Mesenteric fat pad (tissue), 1 donor: ENCODE measurements around the gene THBD. TPM values are rescaled to one million over a fixed set of nuclear protein-coding genes. Genes with fewer than 3 reads are reported as not detected.
"Not testable (repeated sequence)": the region's sequence is repeated elsewhere in the genome, so short reads cannot be mapped to it uniquely, and the experiment has no call there.

Experiments used
- DNase-seq: peaks from one replicate; pipeline ENCODE4 v3.0.0-alpha.2; 2020; ENCODE audit warnings: low spot score
- total RNA-seq: library from RNA; stranded (reverse); fragmentation: NEBNext Ultra II Directional; extraction: Animal tissue kit (Norgen Biotek cat#: 25700); gene quantifications from one replicate; pipeline ENCODE4 v1.2.1, GENCODE V29; 2021
- donor health status: DM: yes; HTN: yes; CAD: no.

THBD gene
- total RNA-seq, 1 donor from 2014 or later, result 49.6 TPM

DNA sequence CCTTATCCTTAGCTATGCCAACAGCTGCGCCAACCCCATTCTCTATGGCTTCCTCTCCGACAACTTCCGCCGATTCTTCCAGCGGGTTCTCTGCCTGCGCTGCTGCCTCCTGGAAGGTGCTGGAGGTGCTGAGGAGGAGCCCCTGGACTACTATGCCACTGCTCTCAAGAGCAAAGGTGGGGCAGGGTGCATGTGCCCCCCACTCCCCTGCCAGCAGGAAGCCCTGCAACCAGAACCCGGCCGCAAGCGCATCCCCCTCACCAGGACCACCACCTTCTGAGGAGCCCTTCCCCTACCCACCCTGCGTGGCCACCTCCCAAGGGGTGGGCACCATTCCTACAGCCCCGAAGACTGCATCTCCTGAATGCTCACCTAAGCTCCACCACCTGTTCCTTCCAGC, 13.1 kb downstream of the THBD start:
- DNase-seq, result no peak

DNA sequence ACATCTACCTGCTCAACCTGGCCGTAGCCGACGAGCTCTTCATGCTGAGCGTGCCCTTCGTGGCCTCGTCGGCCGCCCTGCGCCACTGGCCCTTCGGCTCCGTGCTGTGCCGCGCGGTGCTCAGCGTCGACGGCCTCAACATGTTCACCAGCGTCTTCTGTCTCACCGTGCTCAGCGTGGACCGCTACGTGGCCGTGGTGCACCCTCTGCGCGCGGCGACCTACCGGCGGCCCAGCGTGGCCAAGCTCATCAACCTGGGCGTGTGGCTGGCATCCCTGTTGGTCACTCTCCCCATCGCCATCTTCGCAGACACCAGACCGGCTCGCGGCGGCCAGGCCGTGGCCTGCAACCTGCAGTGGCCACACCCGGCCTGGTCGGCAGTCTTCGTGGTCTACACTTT, 13.7 kb downstream of the THBD start:
- DNase-seq, result no peak

DNA sequence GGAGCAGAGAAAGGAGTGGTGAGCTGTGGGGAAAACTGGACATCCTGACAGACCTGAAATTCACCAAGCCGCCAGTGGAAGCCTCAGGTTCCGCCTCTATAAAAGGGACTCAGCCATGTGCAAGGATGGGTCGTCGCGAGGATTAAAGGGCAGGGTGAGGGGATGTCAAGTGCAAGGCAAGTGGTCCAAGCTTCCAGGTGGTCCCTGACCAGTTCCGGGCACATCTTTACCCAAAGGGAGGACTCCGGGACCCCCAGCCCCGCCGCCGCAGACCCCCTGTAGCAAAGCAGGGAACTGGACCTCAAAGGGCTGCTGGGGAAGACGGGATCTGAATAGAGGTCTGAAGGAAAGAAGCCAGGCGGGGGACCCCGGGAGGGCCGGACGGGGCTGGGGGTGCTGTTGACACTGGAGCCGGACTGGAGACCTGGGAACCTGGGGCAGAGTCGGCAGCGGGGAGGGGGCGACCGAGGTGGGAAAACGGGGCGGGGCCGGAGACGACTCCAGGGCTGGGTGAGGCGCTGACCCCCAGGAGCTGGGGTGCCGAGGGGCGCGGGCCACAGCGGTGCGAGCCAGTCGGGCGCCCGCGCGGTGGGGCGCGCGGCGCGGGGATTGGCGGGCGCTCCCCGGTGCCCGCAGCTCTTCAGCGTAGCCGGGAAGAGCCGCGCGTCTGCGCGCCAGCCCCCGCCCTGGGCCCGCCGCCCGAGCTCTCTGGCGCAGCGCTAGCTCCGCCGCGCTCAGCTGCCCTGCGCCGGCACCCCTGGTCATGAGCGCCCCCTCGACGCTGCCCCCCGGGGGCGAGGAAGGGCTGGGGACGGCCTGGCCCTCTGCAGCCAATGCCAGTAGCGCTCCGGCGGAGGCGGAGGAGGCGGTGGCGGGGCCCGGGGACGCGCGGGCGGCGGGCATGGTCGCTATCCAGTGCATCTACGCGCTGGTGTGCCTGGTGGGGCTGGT, 14.5 kb downstream of the THBD start, which contains the start of gene SSTR4:
Gene SSTR4, plus strand, starts transcription at position 592 of the 951 bp plus-strand sequence. Its CDS starts 172 bp downstream, at position 764.
- DNase-seq, result no peak

DNA sequence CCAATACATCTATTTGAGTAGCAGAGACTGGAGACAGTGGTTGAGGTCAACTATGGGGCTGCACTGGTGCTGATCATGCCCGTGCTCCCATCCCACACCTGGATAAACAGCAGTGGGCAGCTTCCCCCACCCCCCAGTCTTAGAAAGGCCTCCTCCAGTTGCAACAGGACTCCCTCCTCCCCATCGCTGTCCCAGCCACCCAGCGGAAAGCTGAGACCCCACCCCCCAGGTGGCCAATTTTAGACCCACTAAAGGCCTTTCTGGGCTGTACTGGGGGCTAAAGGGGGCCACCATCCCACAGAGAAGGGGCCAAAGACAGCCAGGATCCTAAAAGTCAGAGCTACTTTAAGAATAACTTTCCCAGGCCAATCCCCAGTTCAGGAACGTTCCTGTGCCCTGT, 15.6 kb downstream of the THBD start:
- DNase-seq, result no peak

DNA sequence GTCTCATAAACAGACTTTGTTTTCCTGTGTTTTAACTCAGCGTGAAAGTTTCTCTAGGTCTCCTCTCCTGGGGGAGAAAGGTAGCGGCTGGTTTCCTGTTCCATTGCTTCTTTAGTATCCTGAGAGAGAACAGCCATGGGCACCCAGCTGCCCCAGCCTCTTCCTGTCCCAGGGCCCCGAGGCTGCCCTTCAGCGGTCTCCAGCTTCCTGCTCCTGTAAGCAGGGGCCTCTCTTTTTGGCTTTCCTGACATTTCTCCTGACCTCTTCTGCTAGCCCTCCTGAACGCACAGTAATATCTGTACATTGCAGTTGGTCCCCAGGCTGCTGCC, 16.8 kb downstream of the THBD start:
- DNase-seq, result no peak

DNA sequence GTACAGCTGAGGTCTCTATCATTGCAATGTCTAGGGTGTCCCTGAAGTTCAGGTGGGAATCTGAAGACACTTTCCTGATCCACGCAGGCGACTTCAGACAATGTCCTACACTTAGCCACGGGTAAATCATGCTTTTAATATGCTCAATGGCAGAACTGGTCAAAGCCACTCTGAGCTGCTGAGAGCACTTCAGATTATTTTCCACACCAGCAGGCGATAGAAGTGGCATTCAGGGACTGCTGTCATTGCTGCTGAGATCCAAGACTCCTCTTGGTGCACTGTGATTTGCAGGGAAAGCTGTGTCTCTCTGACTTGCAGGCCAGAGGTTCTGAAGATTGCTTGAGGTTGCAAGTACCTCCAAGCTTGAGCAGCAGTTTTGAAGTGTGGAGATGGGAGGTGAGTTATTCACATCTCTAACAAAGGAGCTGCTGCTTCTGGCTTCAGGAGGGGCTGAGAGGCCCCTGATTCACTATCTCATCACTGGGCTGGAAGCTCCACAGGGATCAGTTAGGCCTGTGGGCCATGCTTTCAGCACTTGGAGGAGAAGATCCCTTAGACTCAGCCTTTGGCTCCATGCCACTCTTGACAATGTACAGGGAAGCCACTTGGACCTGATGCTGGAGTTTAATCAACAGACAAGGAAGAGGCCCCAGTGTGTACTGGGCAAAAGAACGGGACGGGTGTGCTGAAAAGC, 17.3 kb downstream of the THBD start:
- no peak for DNase-seq

DNA sequence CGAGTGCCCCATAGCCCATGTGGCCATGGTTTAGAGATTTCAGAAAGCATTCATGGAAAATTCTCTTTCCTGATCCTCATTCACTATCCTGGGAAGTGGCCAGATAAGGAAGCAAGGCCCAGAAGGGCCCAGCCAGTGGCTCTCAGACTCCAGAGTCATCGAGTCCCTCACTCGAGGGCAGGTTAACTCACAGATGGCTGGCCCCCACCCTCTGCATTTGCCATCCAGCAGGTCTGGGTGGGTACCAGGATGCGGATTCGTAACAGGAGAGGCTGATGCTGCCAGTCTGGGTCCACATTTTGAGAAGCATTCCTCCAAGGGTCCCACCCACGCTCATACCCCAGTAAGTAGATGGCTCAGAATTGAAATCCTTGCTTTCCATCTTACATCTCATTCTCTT, 18.1 kb downstream of the THBD start:
- DNase-seq, result no peak

DNA sequence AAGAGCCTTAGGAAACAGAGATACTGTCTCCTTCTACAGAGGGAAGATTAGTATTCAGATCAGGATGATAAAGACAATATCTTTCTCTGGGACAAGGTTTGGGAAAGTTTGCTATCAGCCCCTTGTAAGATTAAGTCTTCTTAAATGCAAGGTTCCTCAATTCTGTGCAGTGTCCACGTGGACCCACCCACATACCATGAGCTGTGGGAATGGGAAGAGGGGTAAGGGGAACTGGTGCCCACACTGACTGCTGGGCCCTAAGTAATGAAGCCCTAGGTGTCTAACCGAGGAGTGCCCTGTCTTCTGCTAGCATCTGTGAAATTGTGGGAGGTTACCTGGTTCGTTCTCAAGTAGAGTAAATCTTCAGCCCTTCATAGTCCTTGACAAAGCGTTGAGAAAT, 20.1 kb downstream of the THBD start:
- no peak for DNase-seq

DNA sequence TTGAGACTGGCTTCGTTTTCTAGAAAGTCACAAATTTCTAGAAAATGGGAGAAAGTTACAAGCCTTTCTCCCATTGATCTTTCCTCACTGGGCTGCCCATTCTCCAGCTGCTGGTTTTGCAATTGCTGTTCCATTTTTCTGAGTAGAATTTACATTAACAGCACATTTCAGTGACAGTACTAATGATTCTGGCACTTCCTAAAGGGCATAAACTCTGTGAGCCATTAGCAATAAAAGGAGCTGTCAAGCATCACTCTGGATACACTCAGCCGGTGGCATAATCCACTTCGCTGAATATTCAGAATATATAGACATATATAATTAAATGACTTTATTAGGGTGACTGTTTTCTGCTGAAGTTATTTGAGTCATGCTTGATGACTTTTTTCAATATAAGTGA, 21.1 kb downstream of the THBD start:
- no peak for DNase-seq

DNA sequence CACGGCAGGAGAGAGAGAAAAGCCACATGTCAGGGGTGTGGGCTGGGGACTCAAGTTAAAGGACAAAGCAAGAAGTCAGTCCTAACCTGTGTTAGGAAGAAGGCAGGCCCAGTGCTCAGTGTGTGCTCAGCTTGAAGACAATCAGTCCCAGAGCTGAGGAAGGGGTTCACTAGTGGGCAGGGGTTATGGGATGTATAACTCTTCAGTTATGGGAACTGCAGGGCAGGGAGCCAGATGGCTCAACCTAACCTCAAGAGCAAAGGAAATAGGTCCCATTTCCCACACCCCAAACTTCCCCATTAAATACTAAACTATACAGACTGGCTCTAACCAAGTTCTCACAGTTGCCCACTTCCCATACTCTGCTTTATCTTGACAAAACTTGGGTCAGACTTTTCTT, 21.8 kb downstream of the THBD start:
- DNase-seq, result no peak

DNA sequence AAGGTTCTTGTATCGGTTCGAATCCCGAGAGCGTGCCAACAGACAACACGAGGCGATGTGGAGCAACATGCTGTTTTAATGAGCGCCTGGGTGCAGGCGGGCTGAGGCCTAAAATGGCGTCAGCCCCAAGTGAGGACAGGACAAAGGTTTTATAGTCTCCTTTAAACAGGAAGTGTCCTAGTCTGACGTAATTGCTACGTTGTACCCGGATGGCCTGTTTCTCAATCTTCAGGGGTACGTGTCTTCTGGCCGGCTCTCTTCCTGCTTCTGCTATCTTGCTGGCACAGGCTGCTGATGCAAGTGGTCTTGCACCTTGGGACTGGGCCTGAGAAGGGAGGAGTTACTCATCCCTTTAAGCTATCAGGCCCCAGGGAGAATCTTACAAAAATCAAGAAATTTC, 24.0 kb downstream of the THBD start:
- not testable (repeated sequence) for DNase-seq

DNA sequence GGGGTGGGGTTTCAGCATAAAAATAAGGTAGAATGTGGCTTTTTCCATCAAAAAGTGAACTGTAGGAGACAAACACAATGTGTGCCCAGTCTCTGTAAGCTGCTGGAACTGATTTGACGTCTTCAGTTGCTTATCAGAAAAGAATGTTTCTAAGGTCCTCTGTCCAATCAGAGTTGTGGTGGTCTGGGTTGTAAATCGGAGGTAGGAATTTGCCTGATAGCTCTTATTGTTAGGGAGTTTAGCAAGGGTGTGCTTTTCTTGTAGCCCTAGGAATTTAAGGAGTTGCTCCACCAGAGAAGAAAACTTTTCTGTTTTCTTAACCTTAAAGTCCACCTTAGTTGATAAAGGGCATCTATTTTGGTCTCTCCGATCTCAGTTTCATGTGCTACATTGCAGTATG, 24.8 kb downstream of the THBD start:
- DNase-seq, result no peak

DNA sequence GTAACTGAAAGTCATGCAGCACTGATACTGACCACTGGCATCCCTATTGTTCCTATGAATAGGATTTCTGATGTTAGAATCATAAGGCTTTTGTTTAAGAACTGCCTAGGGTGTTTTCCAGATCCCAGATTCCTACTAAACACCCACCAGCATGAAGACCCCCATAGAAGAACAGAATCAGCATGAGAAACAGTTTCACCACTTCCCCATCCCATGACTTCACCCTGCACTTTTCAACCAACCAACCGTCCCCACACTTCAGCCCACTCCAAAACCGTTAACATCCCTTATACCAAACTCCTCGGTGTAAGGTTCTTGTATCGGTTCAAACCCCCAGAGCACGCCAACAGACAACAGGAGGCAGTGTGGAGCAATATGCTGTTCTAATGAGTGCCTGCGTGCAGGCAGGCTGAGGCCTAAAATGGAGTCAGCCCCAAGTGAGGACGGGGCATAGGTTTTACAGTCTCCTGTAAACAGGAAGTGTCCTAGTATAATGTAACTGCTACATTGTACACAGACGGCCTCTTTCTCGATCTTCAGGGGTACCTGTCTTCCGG, 25.8 kb downstream of the THBD start:
- DNase-seq, result no peak

DNA sequence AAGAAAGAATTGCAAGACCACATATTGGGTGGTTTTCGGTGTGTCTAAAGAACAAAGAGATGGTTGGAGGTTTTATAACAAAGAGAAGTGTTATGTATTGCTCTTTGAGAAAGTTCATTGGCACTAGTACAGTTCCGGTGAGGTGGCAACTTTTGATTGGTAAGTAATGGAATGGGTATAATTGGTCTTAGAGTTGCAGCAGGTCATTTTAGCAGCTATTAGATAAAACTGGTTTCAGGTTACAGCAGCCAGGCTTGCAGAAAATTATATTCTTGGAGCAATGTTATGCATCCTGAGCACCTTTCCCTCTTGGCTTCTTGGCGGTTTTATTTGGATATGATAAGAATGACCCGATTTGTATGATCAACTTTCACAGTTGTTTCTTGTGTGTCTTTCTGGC, 26.6 kb downstream of the THBD start:
- DNase-seq, result no peak

DNA sequence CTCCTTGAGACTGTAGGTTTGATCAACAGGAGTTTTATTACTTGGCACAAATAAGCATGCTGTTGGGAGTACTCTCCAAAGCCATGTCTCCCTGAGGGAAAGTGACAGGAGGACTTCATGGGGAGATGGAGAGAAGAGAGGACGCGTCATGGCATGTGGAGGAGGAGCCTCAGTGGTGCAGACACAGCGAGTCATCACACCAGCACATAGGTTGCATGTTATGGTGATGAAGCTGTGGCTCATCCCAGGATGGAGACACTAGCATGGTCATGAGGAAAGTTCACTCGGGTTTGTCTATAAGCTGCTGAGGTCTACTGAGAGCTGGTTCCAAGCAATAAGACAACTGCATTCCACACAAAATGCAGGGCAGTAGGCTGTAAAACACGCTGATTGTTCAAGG, 27.5 kb downstream of the THBD start:
- DNase-seq, result no peak

DNA sequence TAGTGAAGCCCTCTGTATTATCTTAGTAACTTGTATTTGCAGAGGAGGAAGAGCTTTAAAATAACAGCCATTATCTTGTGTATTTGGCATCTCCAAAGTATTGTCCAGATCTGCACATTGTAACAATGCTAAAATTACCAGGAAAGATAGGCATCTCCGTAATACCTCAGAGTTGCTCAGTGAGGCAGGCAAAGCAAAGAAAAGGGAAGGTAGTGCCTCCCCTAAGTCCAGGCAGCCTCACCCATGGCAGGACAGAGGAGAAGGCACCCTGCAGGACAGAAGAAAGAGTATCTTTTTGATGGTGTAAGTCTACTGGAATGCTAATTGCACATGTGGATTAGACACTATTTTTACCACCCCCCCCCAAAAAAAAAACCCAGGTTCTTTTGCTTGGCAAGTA, 27.9 kb downstream of the THBD start:
- peak; percentile 37 for DNase-seq

DNA sequence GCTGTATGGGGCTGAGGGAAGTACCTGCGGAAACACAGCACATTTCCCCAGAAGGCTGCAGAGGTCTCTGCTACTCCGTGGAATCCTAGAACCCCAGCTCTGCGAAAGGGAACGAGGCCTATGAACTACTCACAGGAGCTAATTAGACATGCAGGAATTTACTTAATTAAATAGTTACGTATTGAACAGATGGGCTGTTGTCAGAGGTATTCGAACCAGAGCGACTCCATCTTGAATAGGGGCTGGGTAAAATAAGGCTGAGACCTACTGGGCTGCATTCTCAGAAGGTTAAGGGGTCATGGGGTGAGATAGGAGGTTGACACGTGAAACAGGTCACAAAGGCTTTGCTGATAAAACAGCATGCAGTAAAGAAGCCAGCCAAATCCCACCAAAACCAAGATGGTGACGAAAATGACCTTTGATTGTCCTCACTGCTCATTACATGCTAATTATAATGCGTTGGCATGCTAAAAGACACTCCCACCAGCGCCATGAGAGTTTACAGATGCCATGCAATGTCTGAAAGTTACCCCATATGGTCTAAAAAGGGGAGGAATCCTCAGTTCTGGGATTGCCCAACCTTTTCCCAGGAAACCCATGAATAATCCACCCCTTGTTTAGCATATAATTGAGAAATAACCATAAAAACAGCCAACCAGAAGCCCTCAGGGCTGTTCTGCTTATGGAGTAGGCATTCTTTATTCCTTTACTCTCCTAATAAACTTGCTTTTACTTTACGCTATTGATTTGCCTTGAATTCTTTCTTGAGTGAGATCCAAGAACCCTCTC, 29.0 kb downstream of the THBD start:
- no peak for DNase-seq

DNA sequence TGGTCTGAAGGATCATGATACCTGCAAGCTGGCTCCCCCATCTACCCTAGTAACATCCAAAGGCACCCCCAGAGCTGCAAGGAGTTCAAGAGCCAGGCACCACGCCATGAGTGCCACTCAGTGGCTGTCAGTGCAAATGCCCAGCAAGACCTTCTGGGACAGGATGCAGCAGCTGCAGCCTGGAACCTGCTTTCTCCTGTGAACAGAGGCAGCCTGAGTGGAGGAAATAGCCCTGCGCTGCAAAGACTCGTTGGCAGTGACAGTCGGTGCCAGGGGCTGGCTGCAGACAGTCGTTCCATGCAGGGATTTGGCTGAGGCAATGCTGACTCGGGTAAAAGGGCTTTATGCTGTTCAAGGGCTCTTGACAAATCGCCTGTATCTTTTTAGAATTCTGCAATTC, 30.1 kb downstream of the THBD start:
- DNase-seq, result no peak

DNA sequence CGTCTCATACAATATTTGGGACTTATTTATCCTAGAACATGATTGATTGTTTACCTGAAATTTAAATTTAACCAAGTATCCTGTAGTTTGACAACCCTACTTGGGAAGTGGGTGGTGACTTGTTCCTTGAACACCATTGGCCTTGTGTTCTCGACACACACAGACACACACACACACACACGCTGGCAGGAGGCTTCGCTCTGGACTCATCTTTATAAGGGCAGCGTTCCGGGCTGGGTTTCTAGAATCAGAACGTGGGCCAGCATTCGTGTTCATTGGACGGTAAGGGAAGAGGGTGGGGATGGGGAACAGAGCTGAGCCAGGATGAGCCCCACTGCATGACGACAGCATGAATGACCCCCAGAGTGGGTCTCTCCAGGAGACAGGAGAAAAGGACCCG, 30.5 kb downstream of the THBD start:
- DNase-seq, result no peak

DNA sequence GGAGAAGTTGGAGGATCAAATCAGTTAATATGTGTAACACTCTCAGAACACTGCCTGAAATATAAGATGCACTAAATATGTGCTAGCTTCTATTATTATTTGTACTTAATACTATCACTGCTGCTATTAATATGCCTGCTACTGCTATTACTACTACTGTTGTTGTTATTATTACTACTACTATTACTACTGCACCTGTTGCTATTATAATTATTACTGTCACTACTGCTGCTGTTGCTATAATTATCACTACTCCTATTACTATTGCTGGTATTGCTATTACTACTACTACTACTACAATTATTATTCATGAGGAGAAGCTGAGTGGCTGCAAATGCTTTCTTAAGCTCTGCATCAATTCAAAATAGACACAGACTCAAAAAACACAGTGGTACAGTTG, 31.0 kb downstream of the THBD start:
- no peak for DNase-seq

DNA sequence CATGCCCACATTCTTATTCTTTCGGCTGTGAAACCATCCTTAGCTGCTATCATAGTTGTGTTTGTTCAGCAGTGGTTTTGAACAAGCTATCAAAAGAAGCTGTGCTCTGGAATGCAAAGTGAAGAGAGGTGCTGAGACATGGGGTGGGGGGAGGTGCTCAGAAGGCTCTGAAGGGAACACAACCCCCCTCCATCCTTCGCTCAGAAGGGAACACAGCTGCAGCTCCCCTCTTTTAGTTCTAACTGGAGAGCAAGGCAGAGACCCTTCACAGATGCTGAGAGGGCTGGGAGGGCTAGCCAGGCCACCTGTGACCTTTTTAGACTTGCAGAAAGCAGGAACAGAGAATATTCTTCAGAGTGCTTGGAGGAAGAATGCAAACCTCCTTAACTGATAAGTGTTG, 32.0 kb downstream of the THBD start:
- no peak for DNase-seq

DNA sequence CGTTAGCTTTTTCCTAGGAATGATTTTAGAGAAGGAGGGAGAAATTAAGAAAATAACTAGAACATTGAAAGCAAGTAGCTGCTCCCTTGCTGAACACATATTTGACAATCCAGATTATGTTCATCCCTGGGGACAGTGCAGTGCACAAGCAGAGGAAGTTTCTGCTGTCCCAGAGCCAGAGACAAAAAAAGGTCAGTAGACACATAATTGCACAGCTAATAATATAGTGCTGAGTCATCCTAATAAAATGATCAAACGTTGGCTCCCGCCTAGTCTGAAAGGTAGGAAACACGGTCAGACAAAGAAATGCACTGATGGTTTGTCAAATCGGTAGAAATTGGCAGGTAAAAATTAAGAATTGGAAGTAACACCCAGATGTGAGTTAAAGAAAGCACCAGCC, 36.0 kb downstream of the THBD start:
- no peak for DNase-seq
